Right hindlimb (tissue), 1 donor: ENCODE measurements around the gene NRN1.
A peak's percentile ranks its signal among the peaks of the same experiment; 100 is the strongest.
"Not testable (repeated sequence)": the region's sequence is repeated elsewhere in the genome, so short reads cannot be mapped to it uniquely, and the experiment has no call there.

Experiments
- DNase-seq: peaks from one replicate; pipeline ENCODE4 v3.0.0-alpha.2; 2018

Gene NRN1

DNA sequence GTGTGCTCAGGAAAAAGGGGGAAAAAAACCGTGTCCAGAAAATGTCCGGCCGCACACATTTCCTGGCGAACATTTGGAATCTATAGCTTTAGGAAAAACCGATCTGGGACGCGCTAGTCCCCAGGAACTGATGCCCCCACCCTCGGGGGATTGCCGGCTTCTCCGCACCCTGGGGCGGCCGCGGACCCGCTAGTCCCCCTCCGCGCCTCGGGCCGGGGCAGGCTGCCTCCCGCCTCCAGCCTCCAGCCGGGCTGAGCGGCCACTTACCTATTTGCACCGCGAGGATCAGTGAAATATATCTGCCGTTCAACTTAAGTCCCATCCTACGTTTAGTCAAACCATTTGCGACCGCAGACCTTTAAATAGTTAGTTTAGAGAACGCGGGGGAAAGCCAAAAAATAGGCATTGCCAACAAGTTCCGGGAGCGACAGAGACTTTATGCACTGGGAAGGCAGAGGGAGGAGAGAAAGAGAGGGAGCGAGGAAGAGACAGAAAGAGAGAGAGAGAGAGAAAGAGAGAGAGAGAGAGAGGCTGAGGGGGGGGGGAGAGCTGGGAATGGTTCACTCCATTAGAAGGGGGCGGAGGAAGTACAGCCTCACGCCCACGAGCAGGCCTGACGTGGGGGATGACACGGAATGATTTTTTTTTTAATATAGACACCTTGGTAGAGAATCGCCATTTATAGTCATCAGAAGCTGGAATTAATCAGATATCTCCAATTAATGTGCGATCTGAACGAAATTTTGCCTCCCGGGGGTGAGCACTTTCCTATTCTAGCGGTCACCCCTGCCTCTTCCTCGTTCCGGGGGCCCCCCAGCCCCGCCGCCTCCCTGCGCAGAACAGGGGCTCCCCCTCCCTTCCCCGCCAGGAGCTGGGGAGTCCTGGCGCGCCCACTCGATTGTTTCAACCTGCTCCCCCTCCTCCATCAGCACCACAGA, at the start of gene NRN1:
NRN1 (minus strand) TSS at position 498 of the 938 bp plus-strand sequence; CDS start at position 322, 176 bp downstream.
- no peak for DNase-seq

- DNase-seq = peak; percentile 41
Observed at GRCh38 chr6:6052216-6052615, 45.5 kb upstream of the NRN1 start.

- DNase-seq = no peak
Observed at GRCh38 chr6:6046716-6047115, 40.0 kb upstream of the NRN1 start.

GRCh38 chr6:6039946-6040509, 33.3 kb upstream of the NRN1 start:
- DNase-seq = no peak

DNA sequence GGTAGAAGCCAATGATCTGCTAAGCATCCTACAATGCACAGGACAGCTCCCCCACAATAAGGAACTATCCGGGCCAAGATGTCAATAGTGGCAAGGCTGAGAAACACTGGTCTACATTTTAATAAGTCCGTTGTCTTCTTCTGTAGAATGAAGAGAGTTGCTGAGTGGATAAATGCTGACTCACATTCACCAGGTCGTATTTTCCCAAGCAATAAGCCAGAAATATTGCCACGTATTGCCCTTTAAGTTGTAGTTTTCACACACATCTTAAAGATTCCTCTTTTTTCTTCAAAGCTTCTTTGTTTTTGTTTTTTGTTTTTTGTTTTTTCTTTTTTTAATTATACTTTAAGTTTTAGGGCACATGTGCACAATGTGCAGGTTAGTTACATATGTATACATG, 30.5 kb upstream of the NRN1 start:
- no peak for DNase-seq

DNA sequence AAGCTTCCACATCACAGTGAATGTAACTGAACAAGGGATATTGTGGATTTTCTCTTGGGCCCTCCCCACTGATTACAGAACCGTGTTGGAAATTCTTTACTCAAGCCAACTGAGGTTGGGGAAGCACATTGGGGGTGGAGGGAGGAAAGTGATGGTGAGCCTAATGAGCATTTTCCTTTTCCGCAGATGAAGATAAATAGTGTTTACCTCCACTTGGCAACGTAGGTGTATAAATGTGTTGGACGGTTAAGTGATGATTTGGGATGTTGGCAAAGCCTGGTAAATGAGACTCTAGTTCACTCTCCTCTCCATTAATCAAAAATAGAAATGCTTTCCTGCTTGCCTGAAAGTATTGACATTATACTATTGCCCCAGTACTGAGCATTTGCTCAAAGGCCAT, 27.1 kb upstream of the NRN1 start:
- DNase-seq = no peak

DNA sequence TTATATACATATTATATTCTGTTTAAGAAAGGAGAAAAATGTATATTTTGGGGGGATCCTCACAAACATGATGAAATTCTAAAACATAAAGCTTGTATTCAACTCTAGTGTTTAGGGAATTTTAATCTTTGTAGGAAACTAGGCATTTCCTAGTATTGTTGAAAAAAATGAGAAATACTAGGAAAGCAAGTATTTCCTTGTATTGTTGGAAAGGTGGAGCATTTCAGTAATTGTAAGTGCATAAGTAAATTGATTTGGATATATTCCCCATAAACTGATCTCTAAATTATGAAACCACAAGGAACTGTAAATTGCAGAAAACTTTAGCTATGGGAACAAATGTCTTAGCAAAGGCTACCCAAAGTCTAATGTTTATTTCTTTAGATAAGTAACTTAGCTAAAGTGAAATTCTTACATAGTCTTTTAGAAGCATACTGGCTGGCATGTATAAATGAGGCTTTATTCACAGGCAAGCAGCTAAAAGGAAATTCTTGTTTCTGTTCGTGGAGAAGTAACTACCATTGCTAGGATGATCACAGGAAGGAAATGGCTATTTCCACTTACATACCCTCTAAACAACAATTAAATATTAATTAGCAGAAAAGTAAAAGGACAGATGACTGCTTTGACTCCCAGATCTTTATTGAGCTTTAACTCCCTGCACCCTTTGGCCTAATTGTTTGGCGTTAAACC, 19.9 kb upstream of the NRN1 start:
- DNase-seq = no peak

GRCh38 chr6:6025736-6026135, 19.0 kb upstream of the NRN1 start:
- no peak for DNase-seq

DNA sequence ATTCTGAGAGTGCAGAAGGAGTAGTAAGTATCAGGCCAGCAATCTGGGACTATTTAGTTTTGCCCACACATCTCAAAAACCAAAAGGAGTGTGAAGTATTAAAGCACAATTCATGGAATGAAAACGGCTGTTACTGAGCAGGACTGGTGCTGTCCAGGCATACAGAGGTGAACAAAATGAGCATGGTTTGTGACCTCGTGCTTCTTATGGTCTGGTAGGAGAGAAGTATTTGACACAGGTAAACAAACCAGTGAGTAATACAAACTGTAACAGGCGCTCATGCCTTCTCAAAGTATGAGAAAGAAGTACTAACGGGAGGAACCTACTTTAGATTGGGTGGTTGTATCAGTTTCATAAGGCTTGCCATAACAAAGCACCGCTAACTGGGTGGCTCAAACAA, 17.5 kb upstream of the NRN1 start:
- DNase-seq = no peak

DNA sequence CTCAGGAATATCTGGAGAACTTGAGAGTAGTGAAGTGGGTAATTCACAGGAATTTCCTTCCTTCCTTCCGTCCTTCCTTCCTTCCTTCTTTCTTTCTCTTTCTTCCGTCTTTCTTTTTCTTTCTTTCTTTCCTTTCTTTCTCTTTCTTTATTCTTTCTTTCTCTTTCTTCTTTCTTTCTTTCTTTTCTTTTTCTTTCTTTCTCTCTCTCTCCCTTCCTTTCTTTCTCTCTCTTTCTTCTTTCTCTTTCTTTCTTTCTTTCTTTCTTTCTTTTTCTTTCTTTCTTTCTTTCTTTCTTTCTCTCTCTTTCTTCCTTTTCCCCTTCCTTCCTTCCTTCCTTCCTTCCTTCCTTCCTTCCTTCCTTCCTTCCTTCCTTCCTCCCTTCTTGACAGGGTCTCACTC, 16.1 kb upstream of the NRN1 start:
- DNase-seq = not testable (repeated sequence)

- DNase-seq = peak; percentile 92
Observed at GRCh38 chr6:6008648-6009421, 2.1 kb upstream of the NRN1 start.

GRCh38 chr6:6008089-6008647, 1.4 kb upstream of the NRN1 start:
- DNase-seq = no peak

DNA sequence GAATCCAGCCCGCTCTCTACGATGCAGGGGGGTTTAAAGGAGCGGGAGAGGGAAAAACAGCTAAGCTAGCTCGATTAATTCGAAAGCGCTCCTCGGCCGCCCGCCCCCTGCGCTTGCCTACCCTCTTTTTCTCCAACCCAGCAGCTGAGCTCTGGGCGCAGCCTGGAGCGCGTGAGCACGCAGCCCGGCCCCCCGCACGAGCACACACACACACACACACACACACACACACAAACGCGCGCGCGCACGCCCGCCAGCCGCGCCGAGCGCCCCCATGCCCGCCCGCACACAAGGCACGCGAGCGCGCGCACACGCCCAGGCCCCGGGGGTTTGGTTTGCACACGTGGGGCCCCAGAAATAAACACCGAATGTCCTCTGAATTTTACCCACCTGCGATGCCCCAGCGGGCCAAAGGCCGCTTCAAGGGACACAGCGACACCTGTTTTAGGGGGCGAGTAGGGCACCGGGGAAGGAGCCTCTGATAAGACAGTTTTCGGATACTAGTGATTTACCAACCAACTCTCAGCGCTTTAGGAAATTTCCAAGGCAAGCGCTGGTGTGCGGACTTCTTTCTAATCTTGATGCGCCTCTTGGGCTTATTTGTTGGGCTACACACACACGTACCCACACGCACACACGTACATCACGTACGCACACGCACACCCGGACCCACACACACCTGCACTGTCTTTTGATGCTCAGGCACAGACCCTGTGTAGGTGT, 802 bp upstream of the NRN1 start:
- peak; percentile 63 for DNase-seq

GRCh38 chr6:6006006-6006427, 708 bp downstream of the NRN1 start:
- DNase-seq = peak; percentile 29

- no peak for DNase-seq
Observed at GRCh38 chr6:6005051-6006005, 1.4 kb downstream of the NRN1 start.

- peak; percentile 45 for DNase-seq
Observed at GRCh38 chr6:6004390-6004995, 2.2 kb downstream of the NRN1 start.

DNA sequence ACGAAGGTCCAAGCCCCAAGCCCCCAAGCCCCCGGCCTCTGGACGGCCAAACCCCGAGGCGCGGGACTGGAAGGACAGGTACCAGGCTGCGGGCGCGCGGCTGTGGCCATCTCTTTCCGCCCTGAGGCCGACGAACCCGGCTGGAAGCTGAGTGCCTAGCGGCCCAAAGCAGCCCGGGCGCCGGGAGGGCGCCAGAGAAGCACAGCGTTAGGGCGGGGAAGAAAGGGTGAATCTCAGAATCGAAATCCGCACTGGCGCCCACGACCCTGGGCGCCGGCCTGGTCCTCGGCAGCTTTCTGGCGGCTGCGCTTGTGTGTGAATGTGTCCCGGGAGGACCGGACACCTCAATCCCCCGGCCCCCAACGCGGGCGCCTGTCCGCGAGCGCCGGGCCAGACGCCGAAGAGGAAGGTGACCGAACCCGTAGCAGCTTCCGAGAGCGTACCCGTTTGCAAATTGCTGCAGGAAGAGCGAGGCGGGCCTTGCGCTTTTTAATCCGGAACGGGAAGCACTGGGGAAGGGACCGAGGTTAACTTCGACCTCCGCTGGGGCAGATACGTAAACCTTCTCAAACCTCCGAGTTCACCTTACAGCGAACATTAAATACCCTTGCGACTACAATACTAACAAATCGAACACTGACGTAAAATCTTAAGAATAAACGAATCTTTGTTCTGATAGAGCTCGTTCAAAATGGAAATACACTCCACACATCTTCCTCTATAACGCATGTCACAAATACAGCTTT, 2.9 kb downstream of the NRN1 start:
- DNase-seq = peak; percentile 47

GRCh38 chr6:6002848-6003620, 3.7 kb downstream of the NRN1 start:
- DNase-seq = peak; percentile 45
